Activated naive CD8-positive, alpha-beta T cell treated with anti-CD3 and anti-CD28 coated beads, Interleukin-2, amount 10 ng/mL, durations not matched to agents 7 days and 5 days (primary cell): ENCODE results near the gene FOXF1. TPM values are rescaled to one million over a fixed set of nuclear protein-coding genes. Genes with fewer than 3 reads are reported as not detected.

Experiments used
- ATAC-seq: fragments of 150-1000 bp; cut with Tn5 transposase; one replicate; pipeline ENCODE4 v1.10.0; 2021; ENCODE audit warnings: low read depth, moderate library complexity
- POLR2A ChIA-PET: fragments of 350-600 bp; sonication (Branson Sonifier 250); formaldehyde crosslinking; loops from one replicate; lab custom pipeline; 2021; ENCODE audit warnings: antibody characterized with exemption; lab: Charles Lee
- DNase-seq: peaks from one replicate; pipeline ENCODE4 v3.0.0; 2021
- H3K27ac Mint-ChIP-seq: one replicate; pipeline ENCODE4 v1.8.0; 2022; ENCODE audit warnings: mild to moderate bottlenecking, mixed read lengths
- H3K27me3 Mint-ChIP-seq: one replicate; pipeline ENCODE4 v1.8.0; 2022; ENCODE audit warnings: mild to moderate bottlenecking, moderate library complexity, mixed read lengths
- H3K36me3 Mint-ChIP-seq: one replicate; pipeline ENCODE4 v1.8.0; 2021; ENCODE audit warnings: mild to moderate bottlenecking, mixed read lengths
- H3K4me1 Mint-ChIP-seq: one replicate; pipeline ENCODE4 v1.8.0; 2021; ENCODE audit warnings: mixed read lengths
- H3K4me3 Mint-ChIP-seq: one replicate; pipeline ENCODE4 v1.8.0; 2022; ENCODE audit warnings: mild to moderate bottlenecking, moderate library complexity, mixed read lengths
- H3K9me3 Mint-ChIP-seq: one replicate; pipeline ENCODE4 v1.8.0; 2021; ENCODE audit warnings: mixed read lengths
- total RNA-seq, 2 experiments: library from RNA; stranded (reverse); gene quantifications; one replicate each; pipeline ENCODE4 v1.2.3, GENCODE V29; 2021

The FOXF1 gene
- total RNA-seq, 2 experiments from 2014 or later = not detected

DNA sequence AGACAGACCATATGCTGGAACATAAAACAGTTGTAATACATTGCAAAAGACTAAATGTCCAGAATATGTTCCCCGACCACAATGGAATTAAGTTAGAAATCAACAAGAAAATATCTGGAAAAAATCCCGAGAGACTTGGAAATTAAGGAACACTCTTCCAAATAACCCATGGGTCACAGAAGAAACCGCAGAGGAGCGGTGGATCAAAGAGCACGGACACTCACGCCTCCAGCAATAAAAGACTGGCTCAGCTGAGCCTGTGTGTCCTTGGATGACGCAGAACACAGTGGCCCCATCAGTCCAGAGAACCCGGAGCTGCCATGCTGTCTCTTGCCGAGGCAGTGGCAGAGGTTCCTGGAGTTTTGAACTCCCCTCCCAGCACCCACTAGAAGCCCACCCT, 30.9 kb upstream of the FOXF1 start:
- no peak for DNase-seq

DNA sequence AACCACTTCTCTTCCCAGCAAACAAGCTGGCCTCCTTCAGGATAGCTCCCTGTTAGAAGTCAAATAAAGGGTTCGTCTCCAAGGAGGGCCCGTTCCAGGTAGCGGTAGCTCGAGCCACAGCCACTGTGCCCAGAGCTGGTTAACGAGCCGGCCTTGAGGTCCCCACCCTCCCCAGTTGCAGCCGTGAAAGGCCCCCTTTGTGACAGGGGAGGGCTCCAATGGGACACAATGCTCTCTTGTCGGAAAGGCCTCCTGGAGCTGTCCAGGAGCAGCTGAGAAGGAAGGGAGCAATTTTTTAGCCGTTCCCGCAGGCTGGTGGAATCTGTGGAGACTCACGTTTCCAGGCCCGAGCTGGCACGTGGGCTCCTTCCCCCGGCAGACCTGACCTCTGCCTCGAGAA, 29.9 kb upstream of the FOXF1 start:
- POLR2A ChIA-PET = no interaction called here
- Mint-ChIP-seq H3K36me3 (no peaks in the 10 kb centered on the region), H3K4me1 (no peaks in the 10 kb centered on the region), H3K27me3 (peaks cover 16% of the 10 kb centered on the region), H3K9me3 (peaks cover 2% of the 10 kb centered on the region), H3K27ac (no peak overlapping the region), H3K4me3 (no peak overlapping the region)
- ATAC-seq (no peak), DNase-seq (no peak)

More for the DNA sequence above, 30.9 kb upstream of the FOXF1 start:
- Mint-ChIP-seq H3K4me3 (no peak overlapping the region), H3K9me3 (peaks cover 2% of the 10 kb centered on the region), H3K27me3 (peaks cover 14% of the 10 kb centered on the region), H3K36me3 (no peaks in the 10 kb centered on the region), H3K4me1 (no peaks in the 10 kb centered on the region), H3K27ac (no peak overlapping the region)
- POLR2A ChIA-PET = interaction anchor here (0.6 kb wide), 1 partner anchor 583 kb away, joined by 3 read pairs; no protein-coding TSS in a partner anchor
- ATAC-seq = no peak

DNA sequence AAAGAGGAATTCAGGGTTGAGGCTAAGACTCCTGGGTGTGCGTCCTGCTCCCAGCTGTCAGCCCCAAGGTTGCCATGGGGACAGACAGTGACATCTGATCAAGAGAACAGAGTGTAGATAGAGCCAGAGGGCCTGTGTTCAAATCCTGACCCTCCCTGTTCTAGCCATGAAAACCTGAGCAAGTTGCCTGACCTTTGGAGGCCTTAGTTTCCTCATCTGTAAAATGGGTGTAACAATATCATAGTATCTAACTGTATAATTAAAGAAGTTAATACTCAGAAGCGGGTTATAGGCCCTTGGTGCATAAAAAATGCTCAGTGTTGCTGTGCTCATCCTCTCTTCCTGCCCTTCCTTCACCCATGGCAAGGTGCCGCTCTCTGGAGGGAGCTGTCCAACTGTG, 28.7 kb upstream of the FOXF1 start:
- DNase-seq = no peak
- H3K9me3 Mint-ChIP-seq = peaks cover 2% of the 10 kb centered on the region
- H3K27ac Mint-ChIP-seq = no peak overlapping the region
- no peak for ATAC-seq
- peaks cover 15% of the 10 kb centered on the region for H3K27me3 Mint-ChIP-seq
- POLR2A ChIA-PET = no interaction called here
- no peaks in the 10 kb centered on the region for H3K36me3 Mint-ChIP-seq
- no peaks in the 10 kb centered on the region for H3K4me1 Mint-ChIP-seq
- H3K4me3 Mint-ChIP-seq = no peak overlapping the region

DNA sequence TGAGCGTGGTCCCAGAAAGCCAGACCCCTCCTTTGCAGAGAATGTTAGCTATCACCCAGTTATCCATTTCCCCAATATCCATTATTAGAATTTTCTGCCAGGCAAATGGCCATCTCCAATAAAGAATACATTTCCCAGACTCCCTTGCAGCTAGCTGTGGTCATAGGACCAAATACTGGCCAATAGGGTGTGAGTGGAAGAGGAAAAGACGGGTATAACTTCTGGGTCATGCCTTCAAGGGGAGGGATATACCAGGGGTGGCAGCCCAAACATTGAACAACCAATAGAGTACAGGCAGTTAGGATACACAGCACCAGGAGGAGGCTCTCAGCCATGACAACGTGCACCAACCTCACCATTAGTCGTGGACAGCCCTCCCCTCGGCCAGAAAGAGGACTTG, 26.1 kb upstream of the FOXF1 start:
- no peak overlapping the region for H3K4me3 Mint-ChIP-seq
- H3K27ac Mint-ChIP-seq = no peak overlapping the region
- ATAC-seq = no peak
- POLR2A ChIA-PET = no interaction called here
- peaks cover 10% of the 10 kb centered on the region for H3K27me3 Mint-ChIP-seq
- H3K9me3 Mint-ChIP-seq = peaks cover 2% of the 10 kb centered on the region
- DNase-seq = no peak
- H3K4me1 Mint-ChIP-seq = no peaks in the 10 kb centered on the region
- H3K36me3 Mint-ChIP-seq = no peaks in the 10 kb centered on the region

DNA sequence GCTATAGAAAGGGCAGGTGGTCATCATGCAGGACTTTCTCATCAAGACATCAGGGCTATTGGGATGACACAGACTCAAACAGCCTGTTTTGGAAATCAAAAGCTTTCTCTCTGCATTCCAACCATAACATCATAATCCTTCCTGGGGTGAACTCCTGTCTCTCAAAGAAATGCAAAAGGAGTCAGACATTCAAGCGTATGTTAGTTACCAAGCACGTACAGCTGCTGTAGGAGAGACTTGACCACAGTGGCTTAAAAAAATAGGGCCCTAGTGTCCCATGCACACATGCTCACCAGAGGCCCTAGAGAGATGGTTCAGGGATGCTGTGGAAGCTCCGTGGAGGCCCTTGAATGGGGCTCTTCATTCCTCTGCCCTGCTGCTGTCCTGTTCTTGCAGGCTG, 24.6 kb upstream of the FOXF1 start:
- Mint-ChIP-seq H3K27me3 (peaks cover 10% of the 10 kb centered on the region), H3K27ac (no peak overlapping the region)
- POLR2A ChIA-PET = no interaction called here

DNA sequence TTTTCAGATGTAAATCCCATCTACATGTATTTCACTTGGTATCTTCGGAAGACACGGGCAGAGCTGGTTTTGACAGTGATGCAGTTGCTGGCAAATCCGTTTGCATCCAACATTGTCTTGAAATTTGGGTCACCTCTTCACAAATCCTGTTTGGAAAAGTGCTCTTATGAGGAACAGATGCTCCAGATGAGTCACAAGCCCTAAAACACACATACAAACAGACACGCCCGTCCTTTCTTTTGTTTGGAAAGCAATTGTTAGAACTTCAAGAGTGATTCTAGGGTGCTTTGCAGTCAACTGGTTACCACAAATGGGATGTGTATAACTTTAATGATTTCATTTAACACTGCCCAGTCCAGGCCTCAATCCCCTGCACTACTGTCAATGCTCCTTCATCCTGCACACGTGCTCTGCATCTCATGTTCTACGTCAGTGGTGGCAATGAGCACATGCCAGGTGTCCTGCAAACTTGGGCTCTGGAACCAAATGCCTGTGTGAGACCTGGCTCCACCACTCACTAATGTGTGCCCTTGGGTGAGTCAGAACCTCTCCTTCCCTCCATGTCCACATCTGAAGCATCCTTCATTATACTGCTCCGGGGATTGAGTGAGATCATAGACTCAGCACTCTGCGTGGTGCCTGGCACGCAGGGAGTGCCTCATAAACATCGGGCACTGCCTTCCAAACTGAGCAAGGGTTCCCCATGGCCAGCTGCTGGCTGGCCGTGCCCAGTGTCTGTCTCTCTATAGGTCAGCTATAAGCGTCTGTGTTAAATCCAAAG, 19.3 kb upstream of the FOXF1 start:
- Mint-ChIP-seq H3K36me3 (no peaks in the 10 kb centered on the region), H3K4me3 (no peak overlapping the region), H3K27me3 (peaks cover 50% of the 10 kb centered on the region), H3K27ac (no peak overlapping the region), H3K4me1 (no peaks in the 10 kb centered on the region), H3K9me3 (no peaks in the 10 kb centered on the region)
- no peak for DNase-seq
- POLR2A ChIA-PET = no interaction called here
- no peak for ATAC-seq

More for the DNA sequence above, 24.6 kb upstream of the FOXF1 start:
- Mint-ChIP-seq H3K4me1 (no peaks in the 10 kb centered on the region), H3K36me3 (no peaks in the 10 kb centered on the region), H3K4me3 (no peak overlapping the region), H3K9me3 (peaks cover 2% of the 10 kb centered on the region)
- ATAC-seq (no peak), DNase-seq (no peak)

DNA sequence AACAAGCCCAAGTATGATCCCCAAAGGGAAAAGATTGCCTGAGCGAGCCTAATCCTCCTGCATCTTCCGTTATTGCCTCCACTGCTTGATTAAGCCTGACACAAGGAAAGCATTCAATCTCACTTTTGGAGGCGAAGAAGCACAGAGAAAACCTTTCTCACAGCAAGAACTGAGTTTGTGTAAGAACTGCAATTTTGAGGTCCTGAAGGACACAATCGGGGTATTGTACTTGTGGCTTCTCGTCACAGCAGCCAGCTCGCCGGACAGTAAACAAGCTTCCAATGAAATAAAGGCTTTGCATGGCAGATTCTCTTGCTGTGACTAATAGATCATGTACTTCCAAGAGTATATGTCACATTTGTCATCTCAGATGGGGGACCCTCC, 18.7 kb upstream of the FOXF1 start:
- H3K4me3 Mint-ChIP-seq = no peak overlapping the region
- no peaks in the 10 kb centered on the region for H3K9me3 Mint-ChIP-seq
- DNase-seq (no peak), ATAC-seq (no peak)
- H3K27ac Mint-ChIP-seq = no peak overlapping the region
- peaks cover 55% of the 10 kb centered on the region for H3K27me3 Mint-ChIP-seq
- no peaks in the 10 kb centered on the region for H3K36me3 Mint-ChIP-seq
- POLR2A ChIA-PET = no interaction called here
- H3K4me1 Mint-ChIP-seq = no peaks in the 10 kb centered on the region

DNA sequence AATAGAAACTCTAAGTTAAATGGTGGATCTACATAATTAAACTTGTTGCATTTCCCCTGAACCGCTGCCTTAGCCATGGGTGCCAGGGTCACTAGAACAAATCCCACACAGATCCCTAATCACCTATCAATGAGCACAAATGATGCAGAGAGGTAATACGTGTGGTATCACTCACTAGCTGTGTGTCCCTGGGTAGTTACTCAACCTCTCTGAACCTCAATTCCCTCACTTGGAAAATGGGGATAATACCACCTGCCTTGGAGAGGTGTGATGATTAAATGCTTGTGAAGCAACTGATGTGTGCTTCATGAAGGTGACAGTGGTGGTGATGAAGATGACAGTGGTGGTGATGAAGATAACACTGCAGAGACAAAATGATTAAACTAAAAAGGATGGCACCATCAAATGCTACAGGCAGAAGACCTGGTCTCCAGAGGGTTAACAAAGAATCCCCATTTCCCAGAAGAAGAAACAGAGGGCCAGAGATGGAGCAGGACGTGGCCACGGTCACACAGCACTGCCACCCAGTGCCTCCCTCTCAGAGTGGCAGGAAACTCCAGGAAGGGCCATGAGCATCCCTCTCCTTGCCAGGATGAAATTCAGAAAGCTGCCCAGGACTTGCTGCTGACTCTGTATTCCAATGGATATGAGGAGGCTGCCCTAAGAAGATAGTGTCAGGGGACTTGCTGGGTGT, 17.9 kb upstream of the FOXF1 start:
- Mint-ChIP-seq H3K27me3 (peaks cover 60% of the 10 kb centered on the region), H3K27ac (no peak overlapping the region), H3K9me3 (no peaks in the 10 kb centered on the region), H3K4me3 (no peak overlapping the region), H3K4me1 (no peaks in the 10 kb centered on the region), H3K36me3 (no peaks in the 10 kb centered on the region)
- DNase-seq (no peak), ATAC-seq (no peak)
- POLR2A ChIA-PET = no interaction called here

DNA sequence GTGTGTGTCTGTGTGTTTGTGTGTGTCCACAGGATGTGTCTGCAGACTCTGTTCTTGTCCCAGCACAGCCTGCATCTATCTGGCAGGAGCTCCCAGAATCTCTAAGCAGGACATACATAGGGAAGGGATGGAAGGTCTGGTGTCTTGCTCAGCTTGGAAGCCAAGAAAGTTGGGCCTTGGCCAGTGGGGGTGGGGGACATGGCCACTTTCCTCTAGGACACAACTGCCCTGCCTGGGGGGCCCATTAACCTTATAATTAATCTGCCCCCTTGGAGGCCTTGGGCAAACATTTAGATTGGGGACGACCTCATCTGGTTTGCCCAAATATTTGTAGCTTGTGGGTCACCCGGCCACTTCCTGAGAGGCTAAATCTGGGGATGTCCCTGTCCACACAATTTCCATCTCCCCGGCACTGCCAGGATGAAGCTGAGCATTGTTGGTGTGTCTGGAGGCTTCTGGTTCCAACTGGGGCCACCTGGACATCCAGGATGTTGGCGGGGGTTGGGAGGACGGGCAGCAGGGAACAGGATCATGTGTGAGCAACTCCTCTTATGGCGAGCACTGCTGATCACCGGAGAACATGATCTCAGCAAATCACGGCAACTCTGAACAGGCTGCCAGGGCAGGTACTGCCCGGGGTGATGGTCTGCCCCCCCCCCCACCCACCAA, 17.2 kb upstream of the FOXF1 start:
- POLR2A ChIA-PET = no interaction called here
- Mint-ChIP-seq H3K4me3 (no peak overlapping the region), H3K9me3 (no peaks in the 10 kb centered on the region), H3K36me3 (no peaks in the 10 kb centered on the region), H3K27me3 (peaks cover 61% of the 10 kb centered on the region), H3K4me1 (no peaks in the 10 kb centered on the region), H3K27ac (no peak overlapping the region)
- ATAC-seq = no peak
- no peak for DNase-seq

DNA sequence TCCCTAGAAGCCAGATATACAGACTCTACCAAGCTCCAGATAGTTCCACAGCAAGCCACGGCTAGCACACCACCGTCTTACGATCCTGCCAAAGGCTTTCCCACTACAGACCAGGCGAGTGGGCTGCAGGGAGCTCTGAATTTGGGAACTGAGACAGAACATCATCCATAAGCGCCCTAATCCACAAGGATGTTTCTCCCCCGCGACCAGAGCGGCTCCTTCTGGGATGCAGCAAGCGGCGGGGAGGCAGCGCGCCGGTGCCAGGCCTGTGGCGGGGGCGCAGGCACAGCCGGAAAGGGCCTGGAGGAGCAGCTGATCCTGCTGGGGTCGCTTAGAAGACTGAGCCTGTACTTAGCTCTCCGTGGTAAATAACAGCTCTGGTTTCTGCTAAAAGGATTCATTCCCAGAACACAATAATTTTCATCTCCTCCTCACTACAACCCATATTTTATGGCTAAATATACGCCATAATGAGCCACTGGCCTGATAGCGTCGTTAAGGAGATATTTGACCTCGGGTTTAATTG, 16.2 kb upstream of the FOXF1 start:
- POLR2A ChIA-PET = no interaction called here
- ATAC-seq (no peak), DNase-seq (no peak)
- no peak overlapping the region for H3K4me3 Mint-ChIP-seq
- H3K36me3 Mint-ChIP-seq = no peaks in the 10 kb centered on the region
- H3K27ac Mint-ChIP-seq = no peak overlapping the region
- no peaks in the 10 kb centered on the region for H3K9me3 Mint-ChIP-seq
- H3K4me1 Mint-ChIP-seq = no peaks in the 10 kb centered on the region
- peaks cover 64% of the 10 kb centered on the region for H3K27me3 Mint-ChIP-seq

DNA sequence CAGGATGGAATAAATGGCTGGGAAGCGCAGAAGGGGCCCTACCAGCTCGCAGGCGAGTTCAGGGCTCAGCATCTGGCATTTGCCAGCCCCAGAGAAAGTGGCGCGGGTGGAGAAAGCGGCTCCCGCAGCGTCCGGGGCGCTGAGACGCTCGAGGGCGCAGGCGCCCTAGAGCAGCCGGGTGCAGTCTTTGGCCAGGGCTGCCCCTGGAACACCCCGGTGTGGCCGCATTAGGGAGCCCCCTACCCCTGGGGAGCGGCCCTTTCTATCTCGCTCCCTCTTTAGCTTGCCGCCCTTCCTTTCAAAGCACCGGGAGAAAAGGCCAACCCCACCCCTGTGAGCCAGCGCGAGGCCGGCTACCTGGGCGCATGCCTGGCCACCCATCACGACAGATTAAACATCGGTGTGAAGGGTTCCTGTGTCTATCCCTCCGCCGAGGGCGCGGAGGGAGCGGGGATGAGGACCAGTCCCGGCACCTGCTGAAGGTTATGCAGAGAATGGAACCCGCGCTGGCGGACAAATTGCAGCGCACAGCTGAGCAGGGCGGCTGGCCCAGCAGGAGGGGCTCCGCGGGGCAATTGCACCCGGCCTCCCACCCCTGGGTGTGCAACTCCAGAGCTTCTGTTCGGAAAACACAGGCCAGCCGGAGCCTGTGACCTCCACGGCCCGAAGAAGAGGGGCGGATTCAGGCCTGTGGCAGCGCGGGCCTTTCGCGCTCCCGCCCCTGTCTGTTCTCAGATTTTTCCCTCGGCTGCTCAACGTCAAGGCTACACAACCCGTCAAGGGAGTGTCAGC, 15.6 kb upstream of the FOXF1 start:
- Mint-ChIP-seq H3K9me3 (no peaks in the 10 kb centered on the region), H3K4me3 (no peak overlapping the region), H3K27me3 (peaks cover 71% of the 10 kb centered on the region), H3K36me3 (no peaks in the 10 kb centered on the region), H3K27ac (no peak overlapping the region), H3K4me1 (no peaks in the 10 kb centered on the region)
- no peak for ATAC-seq
- no peak for DNase-seq
- POLR2A ChIA-PET = no interaction called here

DNA sequence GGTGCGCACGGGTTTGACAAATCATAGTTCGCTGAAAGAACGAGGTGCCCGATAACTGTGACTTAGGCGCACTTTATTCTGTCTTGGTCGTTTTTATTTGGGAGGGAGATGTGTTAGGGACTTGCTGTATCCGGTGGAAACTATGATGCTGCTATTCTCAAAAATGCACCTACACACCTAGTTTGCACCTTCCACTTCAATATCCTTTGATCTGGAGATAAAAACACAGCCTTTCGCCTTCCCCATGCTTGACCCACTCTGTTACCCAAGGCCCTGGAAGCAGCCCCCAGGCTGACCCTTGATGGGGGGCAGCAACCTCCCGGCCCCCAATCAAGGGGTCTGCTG, 15.0 kb upstream of the FOXF1 start:
- Mint-ChIP-seq H3K27me3 (peaks cover 76% of the 10 kb centered on the region), H3K36me3 (no peaks in the 10 kb centered on the region), H3K4me1 (no peaks in the 10 kb centered on the region), H3K27ac (no peak overlapping the region), H3K9me3 (no peaks in the 10 kb centered on the region), H3K4me3 (no peak overlapping the region)
- no peak for ATAC-seq
- POLR2A ChIA-PET = no interaction called here
- no peak for DNase-seq

DNA sequence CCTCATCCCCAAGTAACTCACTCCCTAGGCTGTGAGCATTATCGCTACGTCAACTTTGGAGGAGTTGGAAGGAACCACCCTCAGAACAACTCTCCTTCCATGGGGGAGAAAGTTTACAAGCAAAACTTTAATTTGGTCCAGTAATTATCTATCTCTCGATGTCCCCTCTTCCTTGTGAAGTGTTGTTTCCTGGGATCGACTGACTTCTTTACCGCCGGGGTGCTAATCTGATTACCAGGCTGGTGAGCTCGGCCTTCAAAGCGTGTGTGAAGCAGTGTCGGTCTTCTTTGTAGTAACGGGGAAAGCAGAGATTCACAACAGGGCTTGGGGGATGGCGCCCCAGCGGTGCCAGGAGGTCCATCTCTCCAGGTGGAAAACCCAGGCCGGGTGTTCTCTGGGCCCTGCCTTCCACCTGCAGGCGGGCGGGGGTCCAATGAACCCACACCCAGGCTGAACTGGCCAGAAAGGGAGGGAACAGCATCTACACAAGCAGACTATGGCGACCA, 14.5 kb upstream of the FOXF1 start:
- no peak for DNase-seq
- H3K4me3 Mint-ChIP-seq = no peak overlapping the region
- H3K4me1 Mint-ChIP-seq = no peaks in the 10 kb centered on the region
- no peak for ATAC-seq
- H3K27me3 Mint-ChIP-seq = peaks cover 79% of the 10 kb centered on the region
- no peak overlapping the region for H3K27ac Mint-ChIP-seq
- no peaks in the 10 kb centered on the region for H3K36me3 Mint-ChIP-seq
- no peaks in the 10 kb centered on the region for H3K9me3 Mint-ChIP-seq
- POLR2A ChIA-PET = no interaction called here
